Measurements from ENCODE around the gene ABCA5. TPM values are rescaled to one million over a fixed set of nuclear protein-coding genes. Genes with fewer than 3 reads are reported as not detected.

Gene ABCA5
- total and polyA plus RNA-seq, 2 of the 13 experiments (the other 11 are each of a cell fraction or from before 2014, with no cell fraction given), result 9.7 to 10.1 TPM

DNA sequence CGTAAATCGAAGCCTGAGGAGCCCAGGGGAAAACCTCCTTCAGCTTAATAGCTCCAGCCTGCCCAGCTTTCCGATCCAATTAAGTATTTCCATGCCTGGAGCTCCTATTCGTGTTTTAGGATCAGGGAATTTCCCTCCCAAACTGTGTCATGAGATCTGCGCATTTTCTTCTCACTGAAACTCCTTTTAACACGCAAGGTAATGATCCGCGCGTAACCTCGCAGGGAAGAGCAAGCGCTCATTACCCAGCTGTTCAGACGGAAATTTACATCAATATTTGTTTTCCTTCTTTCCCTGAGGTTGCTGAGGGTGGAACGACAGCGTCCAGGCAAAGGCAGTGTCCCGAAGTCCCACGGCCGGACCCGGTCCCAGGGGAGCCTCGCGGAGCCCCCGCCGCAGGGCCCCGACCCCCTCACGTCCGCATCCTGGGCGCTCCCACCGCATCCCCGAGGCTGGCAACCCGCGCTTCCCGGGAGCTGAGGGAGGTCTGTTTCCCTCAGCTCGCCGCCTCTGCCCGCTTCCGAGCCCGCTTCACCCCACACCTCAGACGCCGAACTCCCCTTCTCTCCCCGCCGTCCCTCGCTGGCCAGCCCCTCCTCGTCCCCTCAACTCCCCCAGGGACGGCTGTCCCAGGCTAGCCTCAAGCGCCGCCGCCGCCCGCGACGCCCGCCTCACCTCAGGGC lies 415 bp downstream of the ABCA5 start (continued):
- TF ChIP-seq ZNF678 (CRISPR knock-in tag; IDR thresholded peaks at IDR 0.05) (peak; percentile 10; the same call in 1 of the 2 replicates), AHR (CRISPR knock-in tag; IDR thresholded peaks at IDR 0.05) (no peak), SRSF1 (optimal IDR thresholded peaks at IDR 0.05; ENCODE audit: low read depth, low read length) (no peak), POLR2AphosphoS5 (IDR thresholded peaks at IDR 0.05; ENCODE audit: low read depth, low read length) (no peak), RARG (CRISPR knock-in tag; IDR thresholded peaks at IDR 0.05; ENCODE audit: low read depth) (peak; percentile 83; the same call in 1 of the 2 replicates), BRCA1 (CRISPR knock-in tag; IDR thresholded peaks at IDR 0.05) (no peak), ZNF207 (IDR thresholded peaks at IDR 0.05; ENCODE audit: borderline replicate concordance) (no peak), ZFP82 (CRISPR knock-in tag; IDR thresholded peaks at IDR 0.05; ENCODE audit: borderline replicate concordance) (no peak; the same call in 1 of the 2 replicates), FOSL1 (CRISPR knock-in tag; IDR thresholded peaks at IDR 0.05; ENCODE audit: borderline replicate concordance) (no peak), SMARCC2 (IDR thresholded peaks at IDR 0.05) (no peak), ZNF768 (CRISPR knock-in tag; IDR thresholded peaks at IDR 0.05) (no peak), ZNF556 (CRISPR knock-in tag; IDR thresholded peaks at IDR 0.05; ENCODE audit: borderline replicate concordance) (peak; percentile 82)
- TF ChIP-seq, protein P1, sequence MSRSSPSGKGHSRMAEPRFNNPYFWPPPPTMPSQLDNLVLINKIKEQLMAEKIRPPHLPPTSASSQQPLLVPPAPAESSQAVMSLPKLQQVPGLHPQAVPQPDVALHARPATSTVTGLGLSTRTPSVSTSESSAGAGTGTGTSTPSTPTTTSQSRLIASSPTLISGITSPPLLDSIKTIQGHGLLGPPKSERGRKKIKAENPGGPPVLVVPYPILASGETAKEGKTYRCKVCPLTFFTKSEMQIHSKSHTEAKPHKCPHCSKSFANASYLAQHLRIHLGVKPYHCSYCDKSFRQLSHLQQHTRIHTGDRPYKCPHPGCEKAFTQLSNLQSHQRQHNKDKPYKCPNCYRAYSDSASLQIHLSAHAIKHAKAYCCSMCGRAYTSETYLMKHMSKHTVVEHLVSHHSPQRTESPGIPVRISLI (CRISPR knock-in tag; IDR thresholded peaks at IDR 0.05; ENCODE audit: borderline replicate concordance), result 0 out of 2 replicates have a peak, but pooled peaks have one; percentile 10
- TF ChIP-seq, protein P2, sequence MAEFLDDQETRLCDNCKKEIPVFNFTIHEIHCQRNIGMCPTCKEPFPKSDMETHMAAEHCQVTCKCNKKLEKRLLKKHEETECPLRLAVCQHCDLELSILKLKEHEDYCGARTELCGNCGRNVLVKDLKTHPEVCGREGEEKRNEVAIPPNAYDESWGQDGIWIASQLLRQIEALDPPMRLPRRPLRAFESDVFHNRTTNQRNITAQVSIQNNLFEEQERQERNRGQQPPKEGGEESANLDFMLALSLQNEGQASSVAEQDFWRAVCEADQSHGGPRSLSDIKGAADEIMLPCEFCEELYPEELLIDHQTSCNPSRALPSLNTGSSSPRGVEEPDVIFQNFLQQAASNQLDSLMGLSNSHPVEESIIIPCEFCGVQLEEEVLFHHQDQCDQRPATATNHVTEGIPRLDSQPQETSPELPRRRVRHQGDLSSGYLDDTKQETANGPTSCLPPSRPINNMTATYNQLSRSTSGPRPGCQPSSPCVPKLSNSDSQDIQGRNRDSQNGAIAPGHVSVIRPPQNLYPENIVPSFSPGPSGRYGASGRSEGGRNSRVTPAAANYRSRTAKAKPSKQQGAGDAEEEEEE (CRISPR knock-in tag; IDR thresholded peaks at IDR 0.05; ENCODE audit: borderline replicate concordance), result no peak
- TF ChIP-seq, protein P3, sequence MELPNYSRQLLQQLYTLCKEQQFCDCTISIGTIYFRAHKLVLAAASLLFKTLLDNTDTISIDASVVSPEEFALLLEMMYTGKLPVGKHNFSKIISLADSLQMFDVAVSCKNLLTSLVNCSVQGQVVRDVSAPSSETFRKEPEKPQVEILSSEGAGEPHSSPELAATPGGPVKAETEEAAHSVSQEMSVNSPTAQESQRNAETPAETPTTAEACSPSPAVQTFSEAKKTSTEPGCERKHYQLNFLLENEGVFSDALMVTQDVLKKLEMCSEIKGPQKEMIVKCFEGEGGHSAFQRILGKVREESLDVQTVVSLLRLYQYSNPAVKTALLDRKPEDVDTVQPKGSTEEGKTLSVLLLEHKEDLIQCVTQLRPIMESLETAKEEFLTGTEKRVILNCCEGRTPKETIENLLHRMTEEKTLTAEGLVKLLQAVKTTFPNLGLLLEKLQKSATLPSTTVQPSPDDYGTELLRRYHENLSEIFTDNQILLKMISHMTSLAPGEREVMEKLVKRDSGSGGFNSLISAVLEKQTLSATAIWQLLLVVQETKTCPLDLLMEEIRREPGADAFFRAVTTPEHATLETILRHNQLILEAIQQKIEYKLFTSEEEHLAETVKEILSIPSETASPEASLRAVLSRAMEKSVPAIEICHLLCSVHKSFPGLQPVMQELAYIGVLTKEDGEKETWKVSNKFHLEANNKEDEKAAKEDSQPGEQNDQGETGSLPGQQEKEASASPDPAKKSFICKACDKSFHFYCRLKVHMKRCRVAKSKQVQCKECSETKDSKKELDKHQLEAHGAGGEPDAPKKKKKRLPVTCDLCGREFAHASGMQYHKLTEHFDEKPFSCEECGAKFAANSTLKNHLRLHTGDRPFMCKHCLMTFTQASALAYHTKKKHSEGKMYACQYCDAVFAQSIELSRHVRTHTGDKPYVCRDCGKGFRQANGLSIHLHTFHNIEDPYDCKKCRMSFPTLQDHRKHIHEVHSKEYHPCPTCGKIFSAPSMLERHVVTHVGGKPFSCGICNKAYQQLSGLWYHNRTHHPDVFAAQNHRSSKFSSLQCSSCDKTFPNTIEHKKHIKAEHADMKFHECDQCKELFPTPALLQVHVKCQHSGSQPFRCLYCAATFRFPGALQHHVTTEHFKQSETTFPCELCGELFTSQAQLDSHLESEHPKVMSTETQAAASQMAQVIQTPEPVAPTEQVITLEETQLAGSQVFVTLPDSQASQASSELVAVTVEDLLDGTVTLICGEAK (IDR thresholded peaks at IDR 0.05), result no peak
- TF ChIP-seq, protein P3 (CRISPR knock-in tag; IDR thresholded peaks at IDR 0.05), result no peak
- TF ChIP-seq, protein P4, sequence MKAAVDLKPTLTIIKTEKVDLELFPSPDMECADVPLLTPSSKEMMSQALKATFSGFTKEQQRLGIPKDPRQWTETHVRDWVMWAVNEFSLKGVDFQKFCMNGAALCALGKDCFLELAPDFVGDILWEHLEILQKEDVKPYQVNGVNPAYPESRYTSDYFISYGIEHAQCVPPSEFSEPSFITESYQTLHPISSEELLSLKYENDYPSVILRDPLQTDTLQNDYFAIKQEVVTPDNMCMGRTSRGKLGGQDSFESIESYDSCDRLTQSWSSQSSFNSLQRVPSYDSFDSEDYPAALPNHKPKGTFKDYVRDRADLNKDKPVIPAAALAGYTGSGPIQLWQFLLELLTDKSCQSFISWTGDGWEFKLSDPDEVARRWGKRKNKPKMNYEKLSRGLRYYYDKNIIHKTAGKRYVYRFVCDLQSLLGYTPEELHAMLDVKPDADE (CRISPR knock-in tag; IDR thresholded peaks at IDR 0.05), result no peak
